ENCODE results near the gene UVRAG.

DNA sequence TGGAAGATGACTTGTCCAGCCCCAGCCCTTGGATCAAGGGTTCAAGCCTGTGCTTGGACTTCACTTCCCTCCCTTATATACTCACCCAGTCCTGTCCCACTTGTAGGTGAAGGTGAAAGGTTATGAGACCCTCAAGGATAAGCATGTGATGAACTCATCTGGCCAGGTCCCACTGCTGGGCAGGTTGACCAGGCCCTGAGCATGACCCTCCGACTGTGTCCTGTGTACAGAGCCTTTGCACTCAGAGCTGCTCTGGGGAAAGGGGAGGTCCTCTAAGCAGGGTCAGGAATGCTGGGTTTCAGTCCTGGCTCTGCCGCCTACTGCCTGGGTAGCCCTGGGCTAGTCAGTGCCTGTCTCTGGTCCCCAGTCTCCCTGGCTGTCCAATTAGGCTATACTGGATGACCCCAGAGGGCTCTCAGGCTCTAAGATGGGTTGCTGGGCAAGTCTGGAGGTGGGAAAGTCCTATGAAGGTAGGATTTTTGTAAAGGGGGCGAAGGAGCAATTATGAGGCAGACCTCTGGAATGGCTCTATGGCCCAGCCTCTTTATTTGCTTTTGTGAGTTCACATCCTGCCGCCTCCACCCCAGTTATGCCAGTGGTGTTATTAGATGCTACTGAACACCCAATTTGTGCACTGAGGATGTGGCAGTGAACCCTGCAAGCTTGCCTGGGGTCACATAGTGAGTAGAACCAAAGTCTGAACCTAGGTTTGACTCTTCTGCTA, 32.3 kb upstream of the UVRAG start:
- TF ChIP-seq, protein P1, sequence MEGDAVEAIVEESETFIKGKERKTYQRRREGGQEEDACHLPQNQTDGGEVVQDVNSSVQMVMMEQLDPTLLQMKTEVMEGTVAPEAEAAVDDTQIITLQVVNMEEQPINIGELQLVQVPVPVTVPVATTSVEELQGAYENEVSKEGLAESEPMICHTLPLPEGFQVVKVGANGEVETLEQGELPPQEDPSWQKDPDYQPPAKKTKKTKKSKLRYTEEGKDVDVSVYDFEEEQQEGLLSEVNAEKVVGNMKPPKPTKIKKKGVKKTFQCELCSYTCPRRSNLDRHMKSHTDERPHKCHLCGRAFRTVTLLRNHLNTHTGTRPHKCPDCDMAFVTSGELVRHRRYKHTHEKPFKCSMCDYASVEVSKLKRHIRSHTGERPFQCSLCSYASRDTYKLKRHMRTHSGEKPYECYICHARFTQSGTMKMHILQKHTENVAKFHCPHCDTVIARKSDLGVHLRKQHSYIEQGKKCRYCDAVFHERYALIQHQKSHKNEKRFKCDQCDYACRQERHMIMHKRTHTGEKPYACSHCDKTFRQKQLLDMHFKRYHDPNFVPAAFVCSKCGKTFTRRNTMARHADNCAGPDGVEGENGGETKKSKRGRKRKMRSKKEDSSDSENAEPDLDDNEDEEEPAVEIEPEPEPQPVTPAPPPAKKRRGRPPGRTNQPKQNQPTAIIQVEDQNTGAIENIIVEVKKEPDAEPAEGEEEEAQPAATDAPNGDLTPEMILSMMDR (IDR thresholded peaks at IDR 0.05): no peak
- TF ChIP-seq POLR2A (IDR thresholded peaks at IDR 0.05) (no peak), POLR2AphosphoS5 (IDR thresholded peaks at IDR 0.05) (no peak), EP300 (IDR thresholded peaks at IDR 0.05) (no peak)

Data from upper lobe of left lung (tissue), 4 donors.